NCI-H1436 (cell line): ENCODE data around the gene BLOC1S2.
"Not testable (repeated sequence)": the region's sequence is repeated elsewhere in the genome, so short reads cannot be mapped to it uniquely, and the experiment has no call there.

Source experiments
- DNase-seq: peaks from one replicate; lab custom pipeline; 2025; lab: John Stamatoyannopoulos, UW

The BLOC1S2 gene

DNA sequence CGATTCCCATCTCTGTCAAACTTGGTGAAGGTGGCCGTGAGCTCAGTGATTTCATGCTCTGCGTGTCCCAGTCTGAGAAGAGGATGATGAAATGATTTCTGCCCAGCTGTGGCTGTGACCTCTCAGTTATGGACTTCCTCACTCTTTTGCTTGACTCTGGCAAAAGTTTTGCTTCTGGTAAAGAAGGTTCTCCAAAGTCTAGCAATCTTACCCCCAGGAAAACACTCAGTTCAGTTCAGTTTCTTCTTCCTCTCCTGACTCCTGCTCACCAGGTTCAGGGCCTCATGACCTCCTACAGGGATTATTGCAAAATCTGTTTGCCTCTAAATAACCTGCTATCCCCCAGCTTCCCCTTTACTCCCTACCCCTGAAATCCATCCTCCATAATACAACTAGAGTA lies 4.9 kb upstream of the BLOC1S2 start:
- DNase-seq: no peak

DNA sequence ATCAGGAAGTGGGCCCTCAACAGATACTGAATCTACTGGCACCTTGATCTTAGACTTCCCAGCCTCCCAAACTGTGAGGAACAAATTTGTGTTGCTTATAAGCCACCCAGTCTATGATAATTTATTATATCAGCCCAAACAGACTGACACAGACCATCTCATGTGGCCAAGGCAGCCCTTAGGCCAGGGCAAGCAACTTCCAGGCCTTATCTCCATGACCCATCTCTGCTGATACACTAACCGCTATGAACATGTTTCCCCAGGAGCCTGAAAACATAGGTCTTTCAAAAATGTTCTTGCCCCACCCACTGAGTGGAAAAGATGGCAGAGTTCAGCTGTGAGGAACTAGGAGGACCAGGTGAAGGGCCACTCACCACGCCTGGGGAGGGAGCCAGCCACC lies 3.2 kb upstream of the BLOC1S2 start:
- DNase-seq: no peak

DNA sequence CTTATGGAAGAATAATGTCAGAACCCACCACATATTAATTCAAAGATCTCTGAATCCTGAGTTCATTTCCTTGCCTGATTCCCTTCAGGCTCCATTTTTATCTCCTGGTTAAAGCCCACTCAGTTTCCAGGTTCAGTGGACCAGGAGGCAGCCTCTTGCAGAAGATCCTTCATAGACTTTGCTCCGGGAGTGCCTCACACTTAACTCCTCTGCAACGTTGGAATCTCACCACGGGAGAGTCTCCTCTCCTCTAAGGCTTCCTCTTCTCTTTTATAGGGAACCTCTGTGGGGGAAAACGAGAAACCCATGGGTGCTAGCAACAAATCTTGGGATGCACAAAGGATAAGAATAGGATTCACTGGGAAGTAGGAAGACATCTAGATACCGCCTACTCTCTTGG lies 1.7 kb upstream of the BLOC1S2 start:
- DNase-seq: no peak

DNA sequence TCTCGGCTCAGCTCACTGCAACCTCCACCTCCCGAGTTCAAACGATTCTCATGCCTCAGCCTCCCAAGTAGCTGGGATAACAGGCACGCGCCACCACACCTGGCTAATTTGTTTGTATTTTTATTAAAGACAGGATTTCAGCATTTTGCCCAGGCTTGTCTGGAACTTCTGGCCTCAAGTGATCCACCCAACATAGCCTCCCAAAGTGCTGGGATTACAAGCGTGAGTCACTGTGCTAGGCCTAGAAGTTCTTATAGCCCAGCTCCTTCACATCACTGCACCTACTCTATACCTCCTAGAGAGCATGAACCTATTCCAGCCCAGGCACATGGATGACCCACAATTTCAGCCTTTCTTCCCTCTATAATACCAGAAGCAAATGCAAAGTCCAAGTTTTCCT lies 1.3 kb upstream of the BLOC1S2 start:
- no peak for DNase-seq

DNA sequence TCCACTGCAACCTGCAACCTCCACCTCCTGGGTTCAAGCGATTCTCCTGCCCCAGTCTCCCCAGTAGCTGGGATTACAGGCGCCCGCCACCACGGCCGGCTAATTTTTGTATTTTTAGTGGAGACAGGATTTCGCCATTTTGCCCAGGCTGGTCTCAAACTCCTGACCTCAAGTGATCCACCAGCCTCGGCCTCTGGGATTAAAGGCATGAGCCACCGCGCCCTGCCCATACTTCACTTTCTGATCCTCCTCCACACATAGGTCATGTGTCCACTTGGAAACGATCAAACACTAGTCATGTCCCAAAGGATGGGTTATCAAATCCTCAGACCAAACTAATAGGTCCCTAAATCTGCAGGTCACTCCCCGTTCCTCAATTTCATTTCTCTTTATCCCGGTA lies 1.2 kb downstream of the BLOC1S2 start:
- DNase-seq: not testable (repeated sequence)

DNA sequence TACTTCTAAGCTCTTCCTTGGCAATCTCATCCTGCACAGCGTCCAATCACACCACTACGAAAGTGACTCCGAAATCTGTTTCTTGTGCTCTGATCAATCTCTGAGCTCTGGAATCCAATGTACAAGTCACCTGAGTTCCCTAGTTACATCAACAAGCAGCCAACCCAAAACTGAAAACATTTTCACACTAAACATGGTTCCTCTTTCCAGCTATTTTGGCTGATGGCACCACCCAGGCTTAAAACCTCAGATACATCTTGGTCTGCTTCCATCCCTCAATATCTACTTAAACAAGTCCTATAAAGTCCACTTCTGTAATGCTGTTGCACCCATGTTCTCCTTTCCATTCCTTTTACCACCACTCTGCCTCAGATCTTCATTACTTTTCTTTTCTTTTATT lies 3.6 kb downstream of the BLOC1S2 start:
- DNase-seq: no peak

DNA sequence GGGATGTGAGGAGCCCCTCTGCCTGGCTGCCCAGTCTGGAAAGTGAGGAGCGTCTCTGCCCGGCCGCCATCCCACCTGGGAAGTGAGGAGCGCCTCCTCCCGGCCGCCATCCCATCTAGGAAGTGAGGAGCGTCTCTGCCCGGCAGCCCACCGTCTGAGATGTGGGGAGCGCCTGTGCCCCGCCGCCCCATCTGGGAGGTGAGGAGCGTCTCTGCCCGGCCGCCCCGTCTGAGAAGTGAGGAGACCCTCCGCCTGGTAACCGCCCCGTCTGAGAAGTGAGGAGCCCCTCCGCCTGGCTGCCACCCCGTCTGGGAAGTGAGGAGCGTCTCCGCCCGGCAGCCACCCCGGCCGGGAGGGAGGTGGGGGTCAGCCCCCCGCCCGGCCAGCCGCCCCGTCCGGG lies 9.5 kb downstream of the BLOC1S2 start:
- DNase-seq: not testable (repeated sequence)

DNA sequence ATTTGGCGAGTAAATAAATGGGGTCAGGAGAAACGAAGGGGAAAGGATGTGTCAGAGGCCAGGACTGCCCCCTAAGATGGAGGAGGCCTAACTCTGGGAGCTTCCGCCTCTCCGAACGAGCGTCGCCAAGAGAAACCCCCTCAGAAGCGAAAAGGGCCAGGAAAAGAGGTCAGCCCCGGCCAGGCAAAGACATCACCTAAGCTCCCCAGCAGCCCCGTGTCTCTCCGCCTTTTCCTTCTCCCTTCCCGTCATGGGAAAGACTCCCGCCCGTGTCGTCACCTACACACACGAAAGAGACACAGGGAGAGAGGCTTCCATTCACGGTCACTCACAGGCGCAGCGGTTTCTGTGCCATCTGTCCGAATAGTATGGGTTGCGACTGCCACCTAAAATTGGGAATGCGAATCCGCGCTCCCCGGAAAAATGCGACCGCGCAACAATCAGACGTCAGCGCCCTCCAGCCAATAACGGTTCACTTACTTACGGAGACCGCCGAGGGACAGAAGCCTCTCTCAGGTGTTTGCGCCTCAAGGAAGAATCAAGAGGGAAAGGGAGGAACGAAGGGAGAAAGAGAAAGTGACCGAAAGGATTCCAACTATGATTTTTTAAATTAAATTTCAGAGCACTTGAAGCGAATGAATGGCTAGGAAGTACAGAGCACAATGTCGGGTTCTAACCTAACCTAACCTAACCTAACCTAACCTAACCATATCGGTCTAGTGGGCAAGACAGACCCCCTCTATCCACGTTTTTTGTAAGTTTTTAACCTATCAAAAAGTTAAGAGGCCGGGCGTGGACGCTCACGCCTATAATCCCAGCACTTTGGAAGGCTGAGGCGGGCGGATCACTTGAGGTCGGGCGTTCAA lies 19.0 kb downstream of the BLOC1S2 start, which contains the start of gene CWF19L1:
Gene CWF19L1 (minus strand): TSS at position 400 of the 866 bp plus-strand sequence. CDS start 45 bp downstream, at position 355.
- DNase-seq: peak; percentile 61

DNA sequence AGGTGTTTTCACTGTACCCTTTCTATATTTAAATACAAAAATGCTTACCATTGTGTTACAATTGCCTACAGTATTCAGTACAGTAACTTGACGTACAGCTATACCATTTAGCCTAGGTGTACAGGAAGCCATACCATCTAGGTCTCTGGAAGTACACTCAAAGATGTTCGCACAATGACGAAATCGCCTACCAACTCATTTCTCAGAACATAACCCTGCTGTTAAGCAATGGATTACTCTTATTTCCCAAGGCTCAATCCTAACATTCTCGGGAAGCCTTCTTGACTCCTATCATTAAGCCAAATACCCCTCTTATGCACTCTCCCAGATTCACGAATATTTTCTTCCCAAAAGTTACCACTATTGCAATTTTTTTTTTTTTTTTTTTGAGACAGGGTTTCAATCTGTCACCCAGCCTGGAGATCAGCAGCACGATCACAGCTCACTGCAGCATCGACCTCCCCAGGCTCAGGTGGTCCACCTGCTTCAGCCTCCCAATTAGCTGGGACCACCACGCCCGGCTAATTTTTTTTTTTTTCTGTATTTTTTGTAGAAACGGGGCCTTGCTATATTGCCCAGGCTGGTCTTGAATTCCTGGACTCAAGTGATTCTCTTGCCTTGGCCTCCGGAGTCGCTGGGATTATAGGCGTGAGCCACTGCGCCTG lies 20.5 kb downstream of the BLOC1S2 start:
- no peak for DNase-seq

DNA sequence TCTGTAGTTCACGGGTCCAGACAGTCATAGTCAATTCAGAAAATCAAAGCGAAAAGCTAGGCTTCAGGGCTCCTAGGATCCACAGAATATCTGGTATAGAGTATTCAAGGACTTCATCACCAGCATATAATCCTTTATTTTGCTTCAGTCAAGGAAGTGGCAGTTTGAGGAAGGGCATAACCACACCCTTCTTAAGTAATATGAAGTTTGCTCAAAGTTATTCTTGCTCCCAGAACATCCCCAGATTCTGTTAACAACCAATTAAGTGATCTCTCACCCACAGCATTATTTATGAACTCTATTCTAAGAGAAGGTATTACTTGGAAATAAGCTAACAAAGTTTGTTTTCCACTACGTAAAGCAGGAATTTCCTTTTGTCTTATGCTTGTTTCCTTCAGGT lies 32.3 kb downstream of the BLOC1S2 start:
- DNase-seq: no peak

DNA sequence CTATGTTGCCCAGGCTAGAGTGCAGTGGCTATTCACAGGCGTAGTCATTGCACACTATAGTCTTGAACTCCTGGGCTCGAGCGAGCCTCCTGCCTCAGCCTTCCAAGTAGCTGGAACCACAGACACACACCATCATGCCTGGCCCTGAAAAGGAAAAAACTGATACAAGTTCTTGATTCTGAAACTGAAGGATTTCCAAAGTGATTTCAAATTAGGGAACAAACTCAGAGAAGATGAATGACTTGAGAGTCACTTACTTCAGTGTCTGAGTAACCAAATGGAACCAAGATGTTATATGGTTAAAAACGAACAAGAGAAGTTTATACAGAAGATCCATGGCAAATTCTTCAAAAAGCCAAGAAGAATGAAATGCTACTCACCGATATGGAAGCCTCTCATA lies 33.4 kb downstream of the BLOC1S2 start:
- DNase-seq: no peak

DNA sequence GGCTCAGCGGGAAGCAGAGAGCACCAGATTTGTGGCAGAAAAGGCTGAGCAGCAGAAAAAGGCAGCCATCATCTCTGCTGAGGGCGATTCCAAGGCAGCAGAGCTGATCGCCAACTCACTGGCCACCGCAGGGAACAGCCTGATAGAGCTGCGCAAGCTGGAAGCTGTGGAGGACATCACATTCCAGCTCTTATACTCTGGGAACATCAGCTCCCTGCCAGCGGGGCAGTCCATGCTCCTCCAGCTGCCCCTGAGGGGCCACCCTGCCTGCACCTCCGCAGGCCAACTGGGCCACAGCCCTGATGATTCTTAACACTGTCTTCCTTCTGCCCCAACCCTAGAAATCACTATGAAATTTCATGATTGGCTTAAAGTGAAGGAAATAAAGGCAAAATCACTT lies 37.7 kb downstream of the BLOC1S2 start:
- no peak for DNase-seq

DNA sequence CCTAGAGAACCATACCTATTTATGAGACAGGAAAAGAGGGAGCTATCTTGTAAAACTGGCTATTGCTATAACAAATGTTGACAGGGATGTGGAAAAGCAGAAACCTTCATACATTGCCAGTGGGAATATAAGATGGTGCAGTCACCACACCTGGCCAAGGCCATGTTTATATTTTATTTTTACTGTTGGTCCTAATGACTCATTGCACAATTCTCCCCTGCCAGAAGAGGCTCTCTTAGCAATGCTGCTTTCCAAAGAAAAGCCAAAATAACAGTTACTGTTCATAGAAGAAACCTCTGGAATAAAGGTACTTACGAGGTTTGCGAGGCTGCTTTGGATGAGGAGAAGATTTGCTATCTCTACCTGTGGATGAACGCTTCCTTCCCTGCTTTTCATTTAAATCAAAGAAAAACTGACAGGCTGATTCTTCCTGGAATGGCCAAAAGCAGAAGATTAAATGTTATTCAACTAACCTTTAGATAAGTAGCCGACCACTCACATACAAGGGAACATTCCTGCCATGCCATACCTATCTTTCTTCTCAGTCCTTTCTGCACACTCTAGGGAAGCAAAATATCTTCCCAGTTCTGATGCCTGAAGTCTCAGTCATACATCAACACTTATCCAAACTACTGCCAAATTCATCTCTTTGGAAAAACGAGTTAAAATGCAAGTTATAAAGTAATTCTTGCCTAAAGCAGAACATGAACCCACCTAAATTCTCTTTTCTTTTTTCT lies 40.8 kb downstream of the BLOC1S2 start:
- DNase-seq: no peak

DNA sequence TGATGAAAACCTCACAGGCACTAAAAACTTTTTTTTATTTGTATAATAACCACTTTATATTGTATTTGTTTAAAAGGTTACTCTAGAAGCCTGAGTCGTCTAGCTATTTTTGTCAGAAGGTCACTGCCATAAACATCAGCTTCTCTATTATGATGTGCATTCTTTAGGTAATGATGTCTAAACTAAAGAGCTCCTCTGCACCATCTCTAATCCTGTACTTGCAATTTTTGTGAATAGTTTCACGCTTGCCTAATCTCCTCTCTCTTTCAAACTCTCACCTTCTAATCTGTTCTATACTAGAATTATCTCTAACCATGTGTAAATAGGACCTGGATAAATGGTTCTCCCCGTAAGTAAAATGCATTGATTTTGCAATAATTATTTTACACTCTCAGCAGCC lies 46.6 kb downstream of the BLOC1S2 start:
- no peak for DNase-seq

DNA sequence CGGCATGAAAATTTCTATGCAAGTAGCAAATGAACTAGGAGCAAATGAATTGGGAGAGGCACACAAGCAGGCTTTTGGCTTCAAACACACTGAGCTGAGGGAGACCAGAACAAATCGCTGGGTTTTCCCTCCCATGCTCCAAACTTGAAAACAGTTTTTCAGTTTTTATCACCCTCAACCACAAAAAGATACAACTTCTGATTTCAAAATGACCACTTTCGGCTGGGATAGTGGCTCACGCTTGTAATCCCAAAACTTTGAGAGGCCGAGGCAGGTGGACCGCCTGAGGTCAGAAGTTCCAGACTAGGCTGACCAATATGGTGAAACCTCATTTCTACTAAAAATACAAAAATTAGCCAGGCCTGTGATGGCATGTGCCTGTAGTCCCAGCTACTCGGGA lies 48.1 kb downstream of the BLOC1S2 start:
- DNase-seq: no peak

DNA sequence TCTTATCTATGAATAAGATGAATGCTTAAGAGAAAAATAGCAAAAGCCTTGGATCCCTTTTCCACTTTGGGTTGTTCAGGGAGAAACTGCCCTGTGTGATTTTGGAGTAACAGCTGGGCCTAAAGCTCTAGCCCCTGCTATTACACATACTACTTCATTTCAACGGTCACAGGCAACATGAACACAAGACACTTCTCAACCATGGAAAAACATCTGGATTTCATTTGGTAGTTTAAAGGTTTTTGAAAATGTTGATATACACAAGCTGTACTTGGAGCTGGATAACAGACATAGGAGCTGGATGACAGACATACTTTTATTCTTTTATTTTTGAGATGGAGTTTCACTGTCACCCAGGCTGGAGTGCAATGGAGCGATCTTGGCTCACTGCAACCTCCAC lies 54.4 kb downstream of the BLOC1S2 start:
- no peak for DNase-seq

DNA sequence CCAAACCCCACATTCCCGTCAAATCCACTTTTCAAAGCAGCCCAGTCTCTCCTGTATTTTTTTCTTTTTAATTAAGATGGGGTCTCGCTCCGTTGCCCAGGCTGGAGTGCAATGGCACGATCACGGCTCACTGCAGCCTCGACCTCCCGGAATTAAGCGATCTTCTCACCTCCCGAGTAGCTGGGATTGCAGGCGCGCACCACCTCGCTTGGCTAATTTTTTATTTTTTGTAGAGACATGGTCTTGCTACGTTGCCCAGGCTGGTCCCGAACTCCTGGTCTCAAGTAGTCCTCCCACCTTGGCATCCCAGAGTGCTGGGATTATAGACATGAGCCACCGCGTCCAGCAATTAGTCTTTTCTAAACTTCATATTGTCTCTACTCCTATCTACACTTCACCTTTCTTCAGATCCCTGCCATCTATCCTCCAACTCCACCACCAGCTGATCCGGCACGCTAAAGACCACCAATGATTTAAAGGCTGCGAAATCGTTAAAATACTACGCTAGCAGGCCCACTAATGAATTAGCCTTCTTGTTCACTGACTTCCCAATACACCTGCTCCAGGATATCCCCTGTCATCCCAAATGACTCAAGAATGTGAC lies 56.6 kb downstream of the BLOC1S2 start:
- no peak for DNase-seq

DNA sequence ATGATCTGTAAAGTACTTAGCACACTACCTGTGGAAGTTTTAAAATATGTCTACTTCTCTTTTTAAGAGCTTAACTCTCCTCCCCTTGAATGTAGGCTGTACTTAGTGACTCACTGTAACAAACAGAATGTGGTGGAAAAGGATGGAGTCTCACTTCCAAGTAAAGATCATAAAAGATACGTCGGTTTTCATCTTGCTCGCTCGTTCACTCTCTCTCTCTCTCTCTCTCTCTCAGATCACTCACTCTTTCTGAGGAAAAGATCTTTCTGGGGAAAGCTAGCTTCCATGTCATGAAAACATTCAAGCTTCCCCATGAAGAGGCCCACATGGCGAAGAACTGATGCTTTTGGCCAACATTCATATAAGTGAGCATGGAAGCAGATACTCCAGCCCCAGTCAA lies 62.6 kb downstream of the BLOC1S2 start:
- no peak for DNase-seq
